SW 1271 (cell line): ENCODE data around the gene CORT.
"Not testable (repeated sequence)": the region's sequence is repeated elsewhere in the genome, so short reads cannot be mapped to it uniquely, and the experiment has no call there.

Source experiments
- DNase-seq, 2 experiments: peaks; one replicate each; lab custom pipeline; 2025; lab: John Stamatoyannopoulos, UW

The CORT gene, protein sequence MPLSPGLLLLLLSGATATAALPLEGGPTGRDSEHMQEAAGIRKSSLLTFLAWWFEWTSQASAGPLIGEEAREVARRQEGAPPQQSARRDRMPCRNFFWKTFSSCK

GRCh38 chr1:10449751-10450150 is at the start of gene CORT:
TSS of gene CORT (plus strand) at chr1:10450031. CDS start at chr1:10450224, 193 bp downstream.
- no peak for DNase-seq

DNA sequence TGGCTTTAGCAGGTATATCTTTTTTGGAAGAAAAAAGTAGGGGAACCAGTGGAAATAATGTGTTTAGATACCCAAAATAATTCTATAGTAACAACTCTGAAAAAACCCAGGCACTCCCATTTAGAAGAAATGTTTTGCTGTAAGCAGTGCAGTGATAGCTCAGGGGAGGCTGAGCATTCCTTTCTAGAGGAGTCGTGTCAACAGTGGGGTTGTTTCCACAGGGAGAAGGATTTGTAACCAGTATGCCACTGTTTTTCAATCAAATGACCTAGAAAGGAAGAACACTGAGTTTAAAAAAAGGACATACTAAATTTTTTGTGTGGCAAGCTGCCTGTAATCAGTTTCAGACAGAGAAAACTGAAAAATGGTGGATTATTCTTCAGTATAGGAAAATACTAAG is 48.5 kb upstream of the CORT start:
- DNase-seq, result no peak

- DNase-seq, result no peak
Measured at GRCh38 chr1:10402729-10403274, 47.0 kb upstream of the CORT start.

GRCh38 chr1:10407201-10407600 is 42.6 kb upstream of the CORT start:
- no peak for DNase-seq

DNA sequence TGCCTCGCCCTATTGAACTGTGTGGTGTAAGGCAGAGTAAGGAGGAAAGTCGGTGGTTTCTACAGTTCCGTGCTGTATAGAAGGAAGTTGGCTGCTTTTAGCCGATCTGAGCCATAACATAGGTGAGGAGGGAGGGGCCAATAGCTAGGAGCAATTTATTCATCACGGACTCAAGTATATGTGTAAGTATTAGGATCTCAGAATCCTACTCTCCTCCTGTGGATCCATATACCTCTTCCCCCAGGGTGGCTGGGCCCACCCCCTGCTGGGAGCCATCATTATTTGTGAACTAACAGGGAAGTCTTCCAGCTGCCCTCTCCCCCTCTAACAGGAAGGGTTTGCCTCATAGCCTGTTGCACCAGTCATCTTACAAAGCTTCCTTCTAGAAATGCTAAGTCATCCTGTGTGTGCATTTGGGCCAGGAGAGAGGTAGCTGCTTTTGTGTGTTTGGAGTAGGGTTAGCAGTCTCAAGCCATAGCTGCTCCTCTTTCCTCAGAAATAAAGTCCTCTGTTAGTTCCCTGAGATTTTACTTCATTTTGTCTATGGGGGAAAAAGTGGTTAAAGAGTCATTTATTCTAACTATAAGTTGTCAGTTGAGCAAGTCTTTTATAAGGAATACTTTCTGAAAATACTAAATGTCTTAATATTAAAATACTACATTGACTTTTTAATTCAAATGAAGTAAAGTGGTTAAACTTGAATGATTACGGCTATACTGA is 34.5 kb upstream of the CORT start:
- no peak for DNase-seq

DNA sequence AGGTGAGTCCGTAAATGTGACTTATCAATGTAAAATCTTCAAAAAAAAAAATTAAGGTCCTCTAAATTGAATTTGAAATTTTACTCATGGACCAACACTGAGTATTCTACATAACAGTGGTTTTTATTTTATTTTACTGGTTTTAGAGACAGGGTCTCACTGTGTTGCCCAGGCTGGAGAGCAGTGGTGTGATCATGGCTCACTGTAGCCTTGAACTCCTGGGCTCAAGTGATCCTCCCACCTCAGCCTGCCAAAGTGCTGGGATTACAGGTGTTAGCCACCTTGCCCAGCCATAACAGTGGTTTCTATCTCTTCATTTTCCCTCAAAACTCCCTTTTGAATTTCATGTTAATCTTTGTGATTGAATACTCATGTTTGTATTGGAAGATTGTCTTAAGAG is 33.9 kb upstream of the CORT start:
- DNase-seq, result not testable (repeated sequence)

DNA sequence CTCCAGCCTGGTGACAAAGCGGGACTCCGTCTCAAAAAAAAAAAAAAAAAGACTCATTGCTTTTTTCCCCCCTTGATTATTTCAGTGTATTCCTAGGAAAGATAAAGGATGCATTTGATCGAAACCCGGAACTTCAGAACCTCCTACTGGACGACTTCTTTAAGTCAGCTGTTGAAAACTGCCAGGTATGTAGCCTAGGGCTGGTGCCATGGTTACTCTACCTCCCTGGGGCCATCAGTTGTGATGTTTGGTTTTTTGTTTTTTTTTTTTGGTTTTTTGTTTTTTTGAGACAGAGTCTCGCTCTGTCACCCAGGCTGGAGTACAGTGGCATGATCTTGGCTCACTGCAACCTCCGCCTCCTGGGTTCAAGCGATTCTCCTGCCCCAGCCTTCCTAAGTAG is 31.1 kb upstream of the CORT start:
- DNase-seq, result not testable (repeated sequence)

DNA sequence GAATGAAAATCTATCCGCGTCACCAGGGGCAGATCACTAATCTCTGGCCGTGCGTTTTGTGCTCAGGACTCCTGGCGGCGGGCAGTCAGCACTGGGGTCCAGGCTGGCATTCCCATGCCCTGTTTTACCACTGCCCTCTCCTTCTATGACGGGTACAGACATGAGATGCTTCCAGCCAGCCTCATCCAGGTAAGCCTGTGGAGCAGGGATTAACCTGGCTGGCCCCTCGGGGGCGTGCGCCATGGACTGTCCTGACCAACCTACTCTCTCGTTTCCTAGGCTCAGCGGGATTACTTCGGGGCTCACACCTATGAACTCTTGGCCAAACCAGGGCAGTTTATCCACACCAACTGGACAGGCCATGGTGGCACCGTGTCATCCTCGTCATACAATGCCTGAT is 30.5 kb upstream of the CORT start:
- DNase-seq, result no peak

- no peak for DNase-seq
Measured at GRCh38 chr1:10421637-10422036, 28.2 kb upstream of the CORT start.

DNA sequence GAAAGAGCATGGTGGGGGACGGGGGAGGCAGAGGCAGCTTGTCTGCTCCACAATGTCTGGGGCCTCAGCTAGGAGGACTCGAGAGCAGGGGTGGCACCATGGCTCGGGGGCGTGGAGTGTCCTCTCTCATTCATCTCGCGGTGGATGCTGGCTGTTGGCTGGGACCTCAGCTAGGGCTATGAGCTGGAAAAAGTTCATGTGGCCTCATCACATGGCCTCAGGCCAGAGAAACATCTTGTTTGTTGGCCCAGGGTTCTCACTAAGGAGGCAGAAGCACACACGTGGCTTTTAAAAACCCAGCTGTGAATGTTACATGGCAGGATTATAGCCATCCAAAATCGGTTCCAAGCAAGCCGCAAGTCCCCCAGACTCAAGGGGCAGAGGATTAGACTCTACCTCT is 25.8 kb upstream of the CORT start:
- DNase-seq, result no peak

DNA sequence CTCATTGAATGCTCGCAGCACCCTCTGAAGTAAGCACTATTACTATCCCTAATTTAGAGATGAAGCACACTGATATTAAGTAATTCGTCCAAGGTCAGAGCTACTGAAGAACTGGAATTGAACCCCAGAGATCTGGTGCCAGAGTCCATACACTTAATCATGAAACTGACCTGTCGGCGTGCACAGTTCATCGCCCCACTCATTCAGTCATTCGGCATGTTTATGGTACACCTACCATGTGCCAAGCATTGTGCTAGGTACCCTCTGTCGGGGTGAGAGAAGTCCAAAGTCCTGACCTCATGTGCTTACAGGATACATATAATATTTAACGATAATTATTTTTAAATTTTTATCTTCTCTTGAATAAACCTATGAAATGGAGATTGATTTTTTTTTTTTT is 25.2 kb upstream of the CORT start:
- DNase-seq, result no peak

- DNase-seq, result not testable (repeated sequence)
Measured at GRCh38 chr1:10425826-10426534, 23.9 kb upstream of the CORT start.

- not testable (repeated sequence) for DNase-seq
Measured at GRCh38 chr1:10426535-10426848, 23.3 kb upstream of the CORT start.

GRCh38 chr1:10428984-10429383 is 20.8 kb upstream of the CORT start:
- DNase-seq, result no peak

DNA sequence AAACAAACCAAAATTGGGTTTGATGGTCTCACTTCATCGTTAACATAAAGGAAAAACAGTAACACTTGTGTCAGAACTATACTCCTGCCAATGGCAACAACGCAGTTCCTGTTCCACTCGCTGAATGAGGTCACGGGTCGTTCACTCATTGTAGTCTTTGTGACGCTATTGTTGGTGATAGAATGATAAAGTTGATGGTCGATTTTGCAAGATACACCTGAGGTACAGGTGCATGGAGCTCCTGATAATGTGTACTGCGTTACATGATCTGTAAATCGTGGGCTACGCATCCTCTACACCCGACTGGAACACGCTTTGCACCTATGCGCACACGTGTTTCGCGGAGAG is 20.0 kb upstream of the CORT start:
- DNase-seq, result no peak

- DNase-seq, result peak; percentile 65 to 81
Measured at GRCh38 chr1:10430216-10431069, 19.4 kb upstream of the CORT start, which contains the start of gene CENPS. TSS of gene CENPS (plus strand) at chr1:10430433. CDS start at chr1:10430518, 85 bp downstream.

- DNase-seq, result peak in 1 of 2 experiments; percentile 26
Measured at GRCh38 chr1:10431070-10431730, 18.6 kb upstream of the CORT start.

DNA sequence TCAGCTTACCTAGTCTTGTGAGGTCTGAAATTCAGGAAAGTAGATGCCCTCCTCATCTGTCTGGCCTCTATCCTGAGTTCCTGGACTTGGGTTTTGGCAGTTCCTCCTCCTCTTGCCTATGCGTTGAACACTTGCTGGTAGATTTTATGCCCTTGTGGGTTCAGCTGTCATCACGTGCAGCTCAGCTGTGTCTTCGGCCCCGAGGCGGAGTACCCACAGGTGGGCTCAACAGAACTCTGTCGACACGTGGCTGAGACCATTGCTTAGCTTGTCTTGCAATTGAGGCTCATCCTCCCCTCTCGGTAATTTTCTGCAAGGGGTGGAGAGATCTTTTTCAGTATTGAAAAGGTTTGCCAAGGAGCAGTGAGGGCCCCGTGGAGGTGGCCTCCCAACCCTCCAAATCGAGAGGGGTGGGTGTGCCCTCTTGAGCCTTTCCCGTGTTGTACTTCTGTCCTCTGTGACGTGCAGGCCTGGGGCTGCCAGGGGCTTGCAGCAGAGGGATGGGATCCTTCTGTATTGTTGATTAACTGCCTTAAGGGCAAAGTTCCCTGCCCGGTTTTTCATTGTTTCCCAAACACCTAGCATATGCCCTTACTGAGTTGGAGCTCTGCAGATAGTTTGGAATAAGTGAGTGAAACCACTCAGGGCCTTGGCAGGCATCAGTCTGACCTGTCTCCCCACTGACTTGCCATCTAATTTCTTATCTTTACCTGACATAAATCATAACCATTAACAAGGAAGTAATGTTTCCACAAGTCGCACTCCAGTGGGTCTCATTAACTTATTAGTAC is 16.7 kb upstream of the CORT start:
- DNase-seq, result no peak

DNA sequence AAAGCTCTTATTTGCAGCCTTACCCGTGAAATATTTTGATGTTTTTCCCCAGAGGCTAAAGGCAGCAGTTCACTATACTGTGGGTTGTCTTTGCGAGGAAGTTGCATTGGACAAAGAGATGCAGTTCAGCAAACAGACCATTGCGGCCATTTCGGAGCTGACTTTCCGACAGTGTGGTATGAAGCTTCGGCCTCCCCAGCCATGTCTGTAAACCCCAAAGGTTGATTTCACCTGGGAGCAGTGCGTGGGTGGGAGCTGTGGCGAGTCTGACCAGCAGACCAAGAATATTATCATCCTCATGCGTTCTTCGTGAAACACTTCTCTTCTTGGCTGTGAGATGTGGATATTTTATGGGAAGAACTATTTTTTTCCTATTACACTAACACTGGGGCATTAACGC is 16.0 kb upstream of the CORT start:
- no peak for DNase-seq

- no peak for DNase-seq
Measured at GRCh38 chr1:10434590-10434989, 15.2 kb upstream of the CORT start.

DNA sequence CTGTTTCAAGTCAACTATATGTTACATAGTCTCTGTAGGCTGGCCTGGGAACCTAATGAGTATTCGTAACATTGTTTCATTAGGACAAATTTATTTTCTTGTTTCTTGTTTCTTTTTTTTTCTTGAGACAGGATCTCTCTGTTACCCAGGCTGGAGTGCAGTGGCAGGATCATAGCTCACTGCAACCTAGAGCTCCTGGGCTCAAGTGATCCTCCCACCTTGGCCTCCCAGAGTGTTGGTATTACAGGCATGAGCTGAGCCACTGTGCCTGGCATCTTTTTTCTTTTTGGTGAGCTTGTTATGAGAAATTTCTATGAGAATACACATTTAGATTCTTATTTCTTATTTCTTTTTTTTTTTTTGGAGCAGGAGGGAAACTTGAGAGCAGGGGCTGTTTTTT is 12.8 kb upstream of the CORT start:
- DNase-seq, result no peak
